Astrocyte (in vitro differentiated cells and primary cell): ENCODE results near the gene METTL24.

Source experiments
- CTCF ChIP-seq: IDR thresholded peaks from 2 replicates; pipeline ENCODE4 v1.5.1; 2011; ENCODE audit warnings: low read depth, mild to moderate bottlenecking, inconsistent platforms, low read length, moderate library complexity; ENCODE audit not compliant: insufficient read depth
- EZH2 ChIP-seq: IDR thresholded peaks from 2 replicates; pipeline ENCODE4 v1.6.1; 2012; ENCODE audit warnings: mild to moderate bottlenecking, low read length, inconsistent platforms; ENCODE audit not compliant: insufficient read depth

- no peak for TF ChIP-seq CTCF
- no peak for TF ChIP-seq EZH2
These were observed 118.4 kb downstream of the METTL24 start for GRCh38 chr6:110239526-110240274.
